Left renal cortex interstitium (tissue), 4 donors: ENCODE results near the gene ADGRG6. TPM values are rescaled to one million over a fixed set of nuclear protein-coding genes. Genes with fewer than 3 reads are reported as not detected.

ENCODE experiments used
- DNase-seq, 4 donors: peaks; one replicate each; pipeline ENCODE4 v3.0.0-alpha.2; 2013; ENCODE audit warnings: low read depth in 4 of 4, low spot score in 2 of 4, missing footprints in 1 of 4
- polyA plus RNA-seq, 4 donors: library from polyadenylated mRNA; unstranded; fragments of 120-200 nt; gene quantifications; one replicate each; pipeline ENCODE4 v1.2.1, GENCODE V29; 2013; ENCODE audit not compliant: insufficient read length in 4 of 4

Gene ADGRG6
- polyA plus RNA-seq, 4 donors, result 26.8 to 35.0 (median 27.8) TPM

GRCh38 chr6:142290851-142291250, 11.0 kb upstream of the ADGRG6 start:
- DNase-seq, result no peak

- DNase-seq, result no peak
Observed at GRCh38 chr6:142291512-142291911, 10.3 kb upstream of the ADGRG6 start.

- no peak for DNase-seq
Observed at GRCh38 chr6:142292166-142292924, 9.5 kb upstream of the ADGRG6 start.

DNA sequence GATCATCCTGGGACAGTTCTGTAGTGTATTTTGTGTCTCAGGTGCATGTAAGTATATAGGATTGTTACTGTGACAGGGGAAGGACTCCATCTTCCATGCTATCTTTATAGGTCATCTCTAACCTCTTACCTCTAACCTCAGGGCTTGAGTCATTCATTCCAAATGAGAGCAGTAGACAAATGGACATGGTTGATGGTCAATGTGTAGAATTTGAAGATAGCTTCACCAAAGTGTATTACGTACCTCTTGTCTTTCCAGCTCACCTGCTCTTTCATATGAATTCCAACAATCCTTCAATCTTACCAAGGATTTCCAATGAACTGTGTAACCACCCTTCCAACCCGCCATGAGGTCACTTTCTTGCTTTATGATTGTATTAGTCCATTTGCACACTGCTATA, 8.7 kb upstream of the ADGRG6 start:
- no peak for DNase-seq

GRCh38 chr6:142294679-142295078, 7.1 kb upstream of the ADGRG6 start:
- DNase-seq, result no peak

DNA sequence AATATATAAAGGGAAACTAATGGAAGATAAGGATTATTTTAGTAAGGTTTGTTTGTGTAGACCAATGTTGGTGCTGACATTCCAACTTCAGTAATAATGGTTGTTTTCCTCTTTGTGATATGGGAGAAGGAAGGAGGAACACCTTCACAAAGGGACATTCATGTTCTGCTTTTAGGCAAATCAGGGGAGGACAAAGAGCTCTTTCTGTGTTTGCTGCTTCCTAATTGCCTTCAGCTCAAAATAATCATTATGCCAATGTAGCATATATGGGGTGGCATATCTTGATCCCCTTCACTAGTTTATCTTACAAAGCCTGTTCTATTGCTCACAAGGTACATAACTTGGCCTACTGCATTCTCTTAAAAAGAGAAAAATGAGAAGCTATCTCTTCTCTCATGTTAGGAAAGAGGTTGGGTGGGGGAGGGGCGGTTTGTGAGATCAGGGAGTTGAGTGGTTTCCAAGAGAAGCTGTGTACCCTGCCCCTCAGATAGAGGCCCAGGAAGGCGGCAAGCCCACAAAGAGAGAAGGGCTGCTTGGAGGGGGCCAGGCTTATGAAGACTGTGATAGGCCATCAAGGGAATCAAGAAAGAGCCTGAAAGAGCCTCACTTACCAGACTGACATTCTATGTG, 4.7 kb upstream of the ADGRG6 start:
- DNase-seq, result no peak

DNA sequence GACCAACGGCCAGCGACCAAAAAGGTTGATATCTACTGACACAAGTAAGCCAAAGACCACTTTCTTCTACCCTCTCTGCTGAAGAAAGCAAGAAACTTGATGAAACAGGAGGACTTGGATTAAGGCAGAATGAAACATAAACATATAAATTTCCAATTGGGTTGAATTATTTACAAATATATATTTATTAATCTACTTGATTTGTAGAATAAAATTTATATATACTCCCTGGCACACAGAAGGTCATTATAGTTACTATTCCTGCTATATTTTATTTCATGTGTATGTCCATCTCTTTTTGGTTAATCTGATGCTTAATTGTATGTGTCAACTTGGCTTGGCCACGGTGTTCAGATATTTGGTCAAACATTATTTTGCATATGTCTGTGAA, 4.2 kb upstream of the ADGRG6 start:
- DNase-seq, result no peak

DNA sequence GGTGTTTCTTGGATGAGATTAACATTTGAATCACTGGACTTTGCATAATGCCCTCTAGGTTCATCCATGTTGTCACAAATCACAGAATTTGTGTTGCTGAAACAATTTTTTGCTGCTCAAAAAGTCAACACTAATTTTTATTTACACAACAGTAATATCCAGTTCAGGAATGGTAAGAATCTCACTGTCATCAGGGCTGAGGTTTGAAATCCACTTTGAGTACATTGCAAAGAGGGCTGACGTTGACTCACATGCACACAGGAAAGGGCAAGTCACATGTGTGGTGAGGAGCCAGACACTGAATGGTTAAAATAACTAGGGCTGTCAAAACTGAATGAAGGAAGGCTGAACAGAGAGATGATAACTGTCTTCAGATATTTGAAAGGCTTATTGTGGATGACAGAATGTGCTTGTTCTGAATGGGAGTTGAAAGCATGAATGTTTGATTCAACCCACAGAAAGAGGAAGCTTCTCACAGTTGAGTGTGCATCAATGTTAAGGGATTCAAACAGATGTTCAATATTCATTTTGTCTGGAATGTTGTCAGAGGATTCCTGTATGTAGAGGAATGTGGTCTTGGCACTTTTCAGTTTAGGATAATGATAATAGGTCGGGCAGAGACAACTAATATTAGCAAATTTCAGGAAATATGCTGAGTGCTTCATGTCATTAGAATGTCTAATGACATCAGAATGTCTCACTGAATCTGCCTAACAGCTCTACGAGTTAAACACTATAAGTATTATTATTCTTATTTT, 3.6 kb upstream of the ADGRG6 start:
- no peak for DNase-seq

DNA sequence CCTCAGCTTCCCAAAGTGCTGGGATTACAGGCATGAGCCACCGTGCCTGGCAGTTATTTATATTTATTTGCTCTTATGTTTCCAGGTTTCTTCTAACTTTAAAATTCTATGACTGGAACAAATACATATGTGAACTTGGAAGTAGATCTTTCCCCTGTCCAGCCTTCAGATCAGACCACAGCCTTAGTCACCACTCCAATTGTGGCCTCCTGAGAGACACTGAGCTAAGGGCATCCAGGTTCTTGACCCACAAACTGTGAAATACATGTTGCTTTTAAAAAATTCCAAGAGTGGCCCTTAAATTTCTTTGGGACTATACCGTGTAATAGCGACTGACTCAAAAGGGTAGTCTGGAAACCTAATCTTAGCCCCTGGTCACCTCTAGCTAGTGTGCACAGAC, 1.5 kb upstream of the ADGRG6 start:
- DNase-seq, result no peak

DNA sequence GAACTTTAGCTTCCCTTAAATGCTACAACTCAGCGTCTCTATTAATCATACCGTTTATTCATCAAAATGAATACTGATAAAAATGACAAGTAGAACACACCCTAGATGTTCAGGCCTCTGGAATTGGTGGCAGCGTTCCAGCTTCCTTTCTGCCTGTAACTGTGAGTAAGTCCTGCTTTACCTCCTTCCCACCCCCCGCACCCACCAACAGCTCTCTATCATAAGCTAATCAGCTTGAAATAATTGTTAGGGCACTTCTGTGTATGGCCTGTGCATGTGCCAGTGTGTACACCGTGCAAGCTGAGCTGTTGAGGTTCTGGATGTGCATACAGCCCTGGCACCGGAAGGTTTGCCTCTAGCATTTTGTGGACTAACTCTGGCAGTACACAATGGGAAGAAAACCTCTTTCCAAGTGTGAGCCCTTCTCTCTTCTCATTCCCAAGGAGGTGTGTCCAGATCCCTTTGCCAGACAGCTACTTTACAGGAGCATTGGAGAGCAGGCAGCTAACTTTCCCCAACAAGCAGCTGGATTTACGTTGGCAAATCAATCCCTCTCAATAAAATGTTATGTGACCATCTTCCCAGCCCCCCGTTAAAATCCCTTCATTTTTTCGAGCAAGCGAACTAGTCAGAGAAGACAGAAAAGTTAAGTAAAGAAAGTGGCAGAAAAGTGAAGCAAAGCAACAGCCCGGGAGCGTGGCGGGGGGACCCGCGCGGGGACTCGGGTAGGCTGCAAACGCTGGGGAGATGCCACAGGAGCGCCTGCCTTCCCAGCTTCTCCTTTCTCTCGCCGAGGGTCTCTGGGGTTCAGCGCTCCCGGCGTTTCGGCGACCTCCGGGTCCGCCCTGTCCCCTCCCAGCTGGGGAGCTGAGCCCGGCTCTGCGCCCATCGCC, 803 bp upstream of the ADGRG6 start:
- peak in 2 of 4 donors; percentile 8 to 29 for DNase-seq

- peak in 1 of 4 donors; percentile 17 for DNase-seq
Observed at GRCh38 chr6:142302421-142303175, 791 bp downstream of the ADGRG6 start.

- no peak for DNase-seq
Observed at GRCh38 chr6:142303176-142303533, 1.3 kb downstream of the ADGRG6 start.

DNA sequence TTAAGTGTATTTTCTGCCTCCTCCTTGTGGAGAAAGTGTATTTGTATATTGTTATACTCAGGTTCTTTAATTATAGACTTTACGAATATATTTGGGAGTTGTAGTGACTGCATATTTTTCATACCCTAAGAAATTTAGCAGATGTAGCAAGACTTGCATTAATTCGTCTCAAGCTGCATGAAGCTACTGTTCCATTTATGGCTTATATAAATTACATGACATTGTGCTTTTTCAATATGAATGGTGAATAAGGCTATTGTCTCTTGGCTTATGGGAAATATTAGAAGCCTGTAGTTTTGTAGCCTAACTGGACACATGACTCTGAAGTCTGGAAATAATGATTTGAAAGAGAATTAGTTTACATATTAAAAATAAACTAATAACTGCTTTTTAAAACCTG, 2.4 kb downstream of the ADGRG6 start:
- no peak for DNase-seq

GRCh38 chr6:142306736-142307135, 4.9 kb downstream of the ADGRG6 start:
- no peak for DNase-seq

DNA sequence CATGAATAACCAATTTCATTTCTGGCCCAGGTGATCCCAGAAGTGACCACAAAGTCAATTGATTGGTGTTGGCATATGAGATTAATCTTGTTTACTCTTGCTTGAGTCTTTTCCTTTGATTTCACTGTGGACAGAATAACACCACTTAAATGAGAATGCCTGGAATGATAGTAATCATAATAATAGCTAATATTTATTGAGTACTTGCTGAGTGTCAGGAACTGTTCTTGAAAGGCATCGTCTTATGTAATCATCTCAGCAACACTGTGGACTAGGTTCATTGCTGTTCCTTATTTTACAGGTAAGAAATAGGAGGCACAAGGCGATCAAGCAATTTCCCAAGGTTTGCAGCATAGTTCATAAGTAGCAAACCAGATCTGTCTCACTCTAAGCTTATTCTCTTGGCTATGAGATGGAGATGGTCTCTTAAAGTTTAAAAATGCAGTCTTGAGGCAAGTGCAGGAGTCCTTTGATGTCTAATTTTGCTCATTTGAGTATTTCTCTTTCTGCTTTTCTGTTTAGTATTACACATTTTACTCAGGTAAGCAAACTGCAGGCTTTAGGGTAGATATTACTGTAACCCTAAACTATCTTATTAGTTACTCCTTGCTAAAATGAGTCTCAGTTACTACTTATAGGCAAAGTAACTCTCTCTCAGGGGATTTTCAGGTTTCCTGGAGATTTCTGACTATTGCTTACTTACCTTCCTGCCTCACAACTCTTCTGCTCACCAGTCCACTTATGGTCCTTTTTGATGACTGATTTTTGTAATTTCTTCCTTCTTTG, 6.3 kb downstream of the ADGRG6 start:
- no peak for DNase-seq

GRCh38 chr6:142309426-142309825, 7.6 kb downstream of the ADGRG6 start:
- no peak for DNase-seq

- no peak for DNase-seq
Observed at GRCh38 chr6:142313284-142313683, 11.5 kb downstream of the ADGRG6 start.

GRCh38 chr6:142316791-142317368, 15.1 kb downstream of the ADGRG6 start:
- no peak for DNase-seq

DNA sequence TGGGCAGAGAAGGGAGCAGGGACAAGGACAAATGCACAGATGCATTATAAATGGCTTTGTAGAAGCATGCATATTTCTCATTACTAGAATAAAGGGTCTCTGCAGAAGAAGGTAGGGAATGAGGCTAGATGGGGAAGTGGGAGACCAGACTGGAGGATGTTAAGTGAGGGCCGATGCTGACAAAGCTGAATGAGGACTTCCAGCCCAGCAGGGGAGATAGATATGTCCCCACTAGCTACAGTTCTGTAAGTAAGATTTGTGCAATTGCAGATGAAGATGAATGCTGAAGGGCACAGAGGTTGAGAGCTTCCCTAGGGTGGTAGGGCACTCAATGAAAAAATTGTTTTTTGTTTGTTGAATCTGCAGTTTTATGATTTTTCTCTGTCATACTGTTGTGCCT, 16.9 kb downstream of the ADGRG6 start:
- no peak for DNase-seq
